NCI-H446 (cell line): ENCODE measurements around the gene TCEAL4.

Experiments used
- DNase-seq, 2 experiments: peaks; one replicate each; lab custom pipeline; 2025; lab: John Stamatoyannopoulos, UW

The TCEAL4 gene

GRCh38 chrX:103585411-103586313 is at the start of gene TCEAL4:
TCEAL4 (plus strand) TSS chrX:103585515; CDS start chrX:103586676, 1,161 bp downstream.
- DNase-seq: peak in 1 of 2 experiments; percentile 34

GRCh38 chrX:103536071-103536470 is 49.2 kb upstream of the TCEAL4 start:
- DNase-seq: no peak

- DNase-seq: no peak
These were observed 48.6 kb upstream of the TCEAL4 start for GRCh38 chrX:103536732-103537131.

GRCh38 chrX:103537871-103538387 is 47.4 kb upstream of the TCEAL4 start:
- no peak for DNase-seq

- DNase-seq: no peak
These were observed 46.6 kb upstream of the TCEAL4 start for GRCh38 chrX:103538728-103539127.

GRCh38 chrX:103539695-103540094 is 45.6 kb upstream of the TCEAL4 start:
- DNase-seq: no peak

GRCh38 chrX:103540145-103540544 is 45.2 kb upstream of the TCEAL4 start:
- DNase-seq: no peak

- no peak for DNase-seq
These were observed 35.4 kb upstream of the TCEAL4 start for GRCh38 chrX:103549916-103550315.

GRCh38 chrX:103550415-103551051 is 34.8 kb upstream of the TCEAL4 start:
- no peak for DNase-seq

- no peak for DNase-seq
These were observed 33.1 kb upstream of the TCEAL4 start for GRCh38 chrX:103552236-103552635.

- no peak for DNase-seq
These were observed 30.5 kb upstream of the TCEAL4 start for GRCh38 chrX:103554687-103555424.

- DNase-seq: no peak
These were observed 28.2 kb upstream of the TCEAL4 start for GRCh38 chrX:103556963-103557612.

GRCh38 chrX:103560256-103560655 is 25.1 kb upstream of the TCEAL4 start:
- no peak for DNase-seq

GRCh38 chrX:103562801-103563200 is 22.5 kb upstream of the TCEAL4 start:
- DNase-seq: no peak

- no peak for DNase-seq
These were observed 20.1 kb upstream of the TCEAL4 start for GRCh38 chrX:103565197-103565596.

- DNase-seq: no peak
These were observed 19.6 kb upstream of the TCEAL4 start for GRCh38 chrX:103565752-103566151.

- no peak for DNase-seq
These were observed 14.2 kb upstream of the TCEAL4 start for GRCh38 chrX:103571121-103571520.

GRCh38 chrX:103571726-103572125 is 13.6 kb upstream of the TCEAL4 start:
- no peak for DNase-seq

- DNase-seq: no peak
These were observed 12.1 kb upstream of the TCEAL4 start for GRCh38 chrX:103573202-103573601.

- DNase-seq: peak in 1 of 2 experiments; percentile 12
These were observed 719 bp upstream of the TCEAL4 start for GRCh38 chrX:103584596-103584995.

- DNase-seq: no peak
These were observed 965 bp downstream of the TCEAL4 start for GRCh38 chrX:103586314-103586646.

- no peak for DNase-seq
These were observed 1.3 kb downstream of the TCEAL4 start for GRCh38 chrX:103586659-103587058.
